ENCODE data around the gene ERAS.

Gene ERAS, protein sequence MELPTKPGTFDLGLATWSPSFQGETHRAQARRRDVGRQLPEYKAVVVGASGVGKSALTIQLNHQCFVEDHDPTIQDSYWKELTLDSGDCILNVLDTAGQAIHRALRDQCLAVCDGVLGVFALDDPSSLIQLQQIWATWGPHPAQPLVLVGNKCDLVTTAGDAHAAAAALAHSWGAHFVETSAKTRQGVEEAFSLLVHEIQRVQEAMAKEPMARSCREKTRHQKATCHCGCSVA

DNA sequence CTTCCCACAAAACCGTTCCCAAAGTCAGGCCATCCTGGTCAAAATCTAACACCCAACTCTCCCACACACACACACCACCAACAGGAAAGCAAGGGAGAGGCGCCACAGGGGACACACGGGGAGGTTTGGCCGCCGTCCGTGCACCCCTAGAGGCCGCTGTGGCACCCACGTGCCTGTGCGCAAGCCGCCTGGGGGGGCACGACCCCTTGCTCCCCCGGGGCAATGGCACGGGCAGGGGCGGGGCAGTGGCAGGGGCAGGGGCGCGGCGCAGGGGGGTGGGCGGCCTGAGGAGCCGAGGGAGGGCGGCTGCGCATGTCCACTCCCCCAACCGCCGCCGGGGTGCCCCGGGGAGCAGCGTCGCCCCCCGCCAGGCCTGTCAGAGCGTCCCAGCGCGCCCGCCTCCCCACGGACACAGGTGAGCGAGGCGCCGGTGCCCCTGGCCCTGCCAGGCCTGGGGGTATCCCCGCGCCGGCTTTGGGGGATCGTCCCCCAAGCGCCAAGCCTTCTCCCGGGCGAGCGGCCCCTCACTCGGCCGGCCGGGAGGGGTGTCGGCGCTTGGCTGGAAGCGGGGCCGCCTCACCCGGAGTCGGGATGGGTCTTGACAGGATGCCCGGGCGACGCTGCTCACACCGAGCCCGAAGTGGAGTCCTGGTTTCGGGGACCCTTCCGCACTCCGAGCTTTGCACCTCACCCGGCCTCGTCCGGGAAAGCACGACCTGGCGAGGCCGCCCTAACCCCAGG, at the start of gene ERAS:
Gene ERAS (plus strand): TSS at position 379 of the 741 bp plus-strand sequence. CDS start 2,611 bp downstream, outside the sequence.
- no peak for DNase-seq

GRCh38 chrX:48776818-48777439, 49.4 kb upstream of the ERAS start:
- DNase-seq = no peak

- no peak for DNase-seq
Measured at GRCh38 chrX:48779399-48779798, 46.9 kb upstream of the ERAS start.

- DNase-seq = no peak
Measured at GRCh38 chrX:48781705-48782104, 44.6 kb upstream of the ERAS start.

- no peak for DNase-seq
Measured at GRCh38 chrX:48782216-48782615, 44.1 kb upstream of the ERAS start.

DNA sequence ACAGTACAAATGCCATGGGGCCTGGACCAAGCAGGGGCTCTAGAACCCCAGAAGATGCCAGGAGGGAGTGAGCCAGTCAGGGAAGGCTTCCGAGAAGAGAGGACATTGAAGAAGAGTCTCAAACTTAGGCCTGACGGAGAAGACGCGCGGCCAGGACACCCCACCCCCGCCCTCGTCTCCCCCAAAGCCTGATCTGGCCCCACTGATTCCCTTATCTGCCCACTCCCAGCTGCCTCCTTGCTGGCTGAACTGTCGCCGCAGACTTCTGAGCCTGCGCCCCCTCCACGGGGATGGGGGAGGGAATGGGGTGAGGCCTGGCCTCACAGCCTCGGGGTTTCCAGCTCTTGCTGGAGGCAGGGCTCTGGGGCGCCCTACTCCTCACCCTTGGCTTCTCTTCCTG, 43.5 kb upstream of the ERAS start:
- DNase-seq = no peak

DNA sequence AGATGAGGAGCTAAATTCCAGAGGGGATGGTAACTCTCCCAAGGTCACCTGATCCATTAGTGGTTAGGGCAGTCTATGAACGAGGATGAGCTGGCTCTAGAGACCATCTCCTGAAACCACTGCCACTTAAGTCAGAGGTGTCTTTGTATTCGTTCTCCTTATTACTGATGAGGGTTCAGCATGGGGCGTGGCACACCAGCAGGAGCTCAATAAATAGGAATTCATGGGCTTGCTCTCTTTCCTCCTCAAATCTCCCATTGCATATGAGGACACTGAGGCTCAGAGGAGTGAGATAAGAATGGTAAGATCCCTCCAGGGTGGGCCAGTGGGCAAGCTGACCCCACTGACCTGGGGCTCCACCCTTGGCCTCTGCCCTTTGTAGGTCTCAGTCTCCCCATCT, 41.6 kb upstream of the ERAS start:
- no peak for DNase-seq

DNA sequence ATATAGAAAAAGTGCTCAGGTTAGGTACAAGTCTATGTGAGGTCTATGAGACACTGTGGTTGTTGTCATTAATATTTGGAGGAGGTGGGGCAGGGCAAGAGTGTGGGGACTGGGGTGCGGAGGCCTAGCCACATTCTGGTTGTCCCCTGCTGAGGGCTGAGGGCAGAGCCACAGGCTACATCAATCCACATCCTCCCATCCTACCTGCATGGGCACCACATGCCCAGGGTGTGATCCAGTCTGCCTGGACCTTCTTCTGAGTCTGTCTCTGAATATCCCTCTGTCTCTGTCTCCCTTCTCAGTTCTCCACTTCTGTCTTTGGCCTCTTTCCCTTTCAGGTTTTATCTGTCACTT, 41.1 kb upstream of the ERAS start:
- no peak for DNase-seq

- no peak for DNase-seq
Measured at GRCh38 chrX:48785540-48786214, 40.6 kb upstream of the ERAS start.

GRCh38 chrX:48786341-48786800, 39.9 kb upstream of the ERAS start, which contains the start of gene GATA1:
TSS of gene GATA1 (plus strand) at chrX:48786590. CDS start at chrX:48791110, 4,520 bp downstream.
- no peak for DNase-seq

- DNase-seq = no peak
Measured at GRCh38 chrX:48786825-48787504, 39.3 kb upstream of the ERAS start.

DNA sequence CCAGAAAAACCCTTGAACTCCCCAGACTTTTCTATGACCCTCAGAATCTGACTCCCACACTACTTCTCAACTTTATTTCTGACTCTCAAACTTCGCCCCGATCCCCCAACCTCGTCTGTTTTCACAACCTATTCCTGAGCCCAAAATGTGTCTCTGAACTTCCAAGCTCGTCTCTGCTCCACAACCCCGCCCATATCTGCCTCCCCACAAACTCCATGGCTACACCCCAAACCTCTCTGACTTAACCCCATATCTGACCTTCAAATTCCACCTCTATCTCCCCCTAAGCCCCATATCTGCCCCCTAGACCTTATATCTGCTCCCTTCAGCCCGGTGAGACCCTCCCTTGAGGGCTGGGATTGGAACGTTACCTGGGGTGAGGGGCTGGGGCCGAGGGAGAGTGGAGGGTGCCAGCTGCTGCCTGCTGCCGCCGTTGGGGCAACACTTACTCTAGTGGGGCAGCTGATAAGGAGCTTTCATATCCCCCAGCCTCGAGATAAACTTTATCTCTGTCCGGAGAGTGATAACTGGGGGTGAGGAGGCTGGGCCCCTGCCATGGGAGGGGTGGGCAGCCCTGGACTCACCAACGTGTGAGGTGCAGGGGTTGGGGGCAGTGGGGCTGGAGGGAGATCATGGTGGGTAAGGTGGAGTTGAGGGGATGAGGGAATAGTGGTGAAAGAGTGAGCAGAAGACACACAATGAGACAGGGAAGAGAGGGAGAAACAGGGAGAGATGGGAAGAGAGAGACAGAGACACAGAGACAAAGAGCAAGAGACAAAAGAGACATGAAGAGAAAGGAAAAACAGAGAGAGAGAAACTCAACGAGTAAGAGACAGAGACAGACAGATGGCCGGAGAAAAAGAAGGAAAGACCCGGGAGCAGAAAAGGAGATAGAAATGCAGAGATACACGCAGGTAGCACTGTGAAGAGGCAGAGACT, 38.5 kb upstream of the ERAS start:
- DNase-seq = no peak

DNA sequence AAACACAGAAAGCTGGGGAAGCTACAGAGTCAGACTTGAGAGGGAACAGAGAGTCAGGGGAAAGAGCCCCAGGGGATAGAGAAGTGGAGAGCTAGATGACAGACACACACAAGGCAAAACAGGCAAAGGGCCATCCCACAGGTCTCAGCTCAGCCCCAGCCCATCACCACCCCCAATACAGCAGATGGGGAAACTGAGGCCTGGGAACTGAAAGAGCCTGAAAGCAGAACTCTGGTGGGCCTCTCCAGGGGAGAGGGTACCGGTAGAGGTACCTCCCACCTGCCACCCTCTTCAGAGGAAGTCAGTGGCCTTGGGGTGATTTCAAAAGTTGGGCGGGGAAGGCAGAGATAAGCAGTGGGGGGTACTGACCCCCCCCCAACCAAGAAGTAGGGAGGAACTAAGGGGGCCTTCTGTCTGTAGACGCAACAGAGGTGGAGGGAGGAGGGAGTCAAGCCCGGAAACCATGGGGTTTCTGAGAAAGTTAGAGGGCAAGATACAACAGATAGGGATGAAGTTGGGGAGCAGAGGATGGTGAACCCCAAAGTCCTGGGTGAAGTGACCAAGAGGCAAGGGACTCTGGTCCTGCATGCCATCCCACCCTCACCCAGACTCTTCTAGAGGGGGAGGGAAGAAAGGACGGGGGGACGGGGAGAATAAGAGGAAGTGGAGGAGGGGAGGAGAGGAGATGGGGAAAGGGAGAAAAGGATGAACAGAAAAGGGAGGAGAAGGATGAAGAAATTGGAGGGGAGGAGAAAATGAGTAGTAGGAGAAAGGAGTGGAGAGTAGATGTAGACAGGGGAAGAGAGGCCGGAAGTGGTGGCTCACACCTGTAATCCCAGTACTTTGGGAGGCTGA, 36.7 kb upstream of the ERAS start:
- no peak for DNase-seq

DNA sequence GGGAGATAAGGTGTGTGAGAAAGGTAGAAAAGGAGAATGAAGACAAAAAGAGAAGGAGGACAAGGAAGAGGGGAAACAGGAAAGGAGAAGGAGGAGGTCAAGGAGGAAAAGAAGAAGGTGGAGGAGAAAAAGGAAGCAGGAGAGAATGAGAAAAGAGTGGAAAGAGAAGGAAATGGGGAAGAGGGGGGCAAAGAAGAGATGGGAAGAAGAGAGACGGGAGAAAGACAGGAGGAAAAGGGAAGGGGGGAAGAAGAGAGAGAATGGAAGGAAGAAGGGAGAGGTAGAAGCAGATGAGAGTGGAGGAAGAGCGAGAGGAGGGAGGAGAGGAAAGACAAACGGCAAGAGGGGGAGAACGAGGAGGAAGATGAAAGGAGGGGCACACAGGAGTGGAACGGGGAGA, 35.8 kb upstream of the ERAS start:
- no peak for DNase-seq

- no peak for DNase-seq
Measured at GRCh38 chrX:48791063-48791820, 35.1 kb upstream of the ERAS start.

GRCh38 chrX:48792219-48792618, 34.1 kb upstream of the ERAS start:
- DNase-seq = no peak

DNA sequence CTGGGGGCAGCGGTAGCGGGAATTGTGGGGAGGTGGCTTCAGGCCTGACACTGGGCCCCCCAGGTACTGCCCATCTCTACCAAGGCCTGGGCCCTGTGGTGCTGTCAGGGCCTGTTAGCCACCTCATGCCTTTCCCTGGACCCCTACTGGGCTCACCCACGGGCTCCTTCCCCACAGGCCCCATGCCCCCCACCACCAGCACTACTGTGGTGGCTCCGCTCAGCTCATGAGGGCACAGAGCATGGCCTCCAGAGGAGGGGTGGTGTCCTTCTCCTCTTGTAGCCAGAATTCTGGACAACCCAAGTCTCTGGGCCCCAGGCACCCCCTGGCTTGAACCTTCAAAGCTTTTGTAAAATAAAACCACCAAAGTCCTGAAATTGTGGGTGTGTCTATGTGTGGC, 32.4 kb upstream of the ERAS start:
- no peak for DNase-seq

DNA sequence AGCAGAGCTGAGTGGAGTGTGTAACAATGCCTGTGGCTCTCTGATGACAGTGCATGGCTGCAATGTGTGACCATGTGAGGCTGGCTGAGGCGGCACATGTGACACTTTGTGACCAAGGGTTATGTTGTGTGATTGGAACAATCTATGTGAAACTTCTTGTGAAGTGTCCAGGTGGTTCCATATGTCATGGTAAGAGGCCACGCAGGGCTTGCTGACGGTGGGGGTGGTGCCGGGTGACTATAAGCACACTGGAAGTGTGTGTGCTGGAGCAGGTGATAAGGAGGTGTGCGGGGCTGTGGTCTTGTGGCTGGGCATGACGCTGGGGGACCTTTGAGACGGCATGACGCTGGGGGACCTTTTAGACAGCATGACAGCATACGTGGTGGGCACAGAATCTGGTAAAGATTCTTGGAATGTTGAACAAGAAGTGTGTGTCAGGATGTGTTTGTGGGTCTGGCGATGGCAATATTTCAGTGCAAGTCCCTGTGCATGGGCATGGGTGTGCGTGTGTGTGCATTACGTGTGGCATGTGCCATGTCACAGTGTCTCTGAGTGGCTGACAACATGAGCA, 31.9 kb upstream of the ERAS start:
- no peak for DNase-seq

DNA sequence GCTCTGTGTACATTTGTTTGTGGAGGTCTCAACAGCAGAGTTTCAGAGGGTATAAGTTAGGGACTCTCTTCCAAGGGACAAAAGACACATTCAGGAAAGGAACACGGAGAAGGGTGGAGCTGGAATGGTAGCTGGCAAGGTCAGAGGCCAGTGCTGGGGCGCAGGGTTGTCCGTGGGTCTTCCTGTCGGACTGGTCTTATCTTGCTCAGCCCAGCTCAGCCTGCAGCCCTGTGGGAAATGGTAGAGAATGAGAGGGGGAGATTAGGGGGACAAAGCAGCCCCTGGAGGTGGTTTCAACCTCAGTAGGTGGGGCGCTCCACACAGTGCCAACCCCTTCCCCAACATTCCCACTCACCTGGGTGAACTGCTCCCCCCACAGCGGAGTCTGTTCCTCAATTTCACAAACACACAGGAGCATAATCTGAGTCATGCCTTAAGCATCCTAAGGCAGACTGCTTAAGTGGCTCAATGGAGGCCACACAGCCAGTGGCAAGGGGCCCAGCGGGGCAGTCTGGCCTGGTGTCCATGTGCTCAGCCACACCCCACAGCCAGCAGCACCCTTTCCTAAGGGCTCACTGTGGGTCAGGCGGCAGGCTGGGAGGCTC, 31.3 kb upstream of the ERAS start:
- peak; percentile 53 for DNase-seq
